ENCODE measurements around the gene CDON.

DNA sequence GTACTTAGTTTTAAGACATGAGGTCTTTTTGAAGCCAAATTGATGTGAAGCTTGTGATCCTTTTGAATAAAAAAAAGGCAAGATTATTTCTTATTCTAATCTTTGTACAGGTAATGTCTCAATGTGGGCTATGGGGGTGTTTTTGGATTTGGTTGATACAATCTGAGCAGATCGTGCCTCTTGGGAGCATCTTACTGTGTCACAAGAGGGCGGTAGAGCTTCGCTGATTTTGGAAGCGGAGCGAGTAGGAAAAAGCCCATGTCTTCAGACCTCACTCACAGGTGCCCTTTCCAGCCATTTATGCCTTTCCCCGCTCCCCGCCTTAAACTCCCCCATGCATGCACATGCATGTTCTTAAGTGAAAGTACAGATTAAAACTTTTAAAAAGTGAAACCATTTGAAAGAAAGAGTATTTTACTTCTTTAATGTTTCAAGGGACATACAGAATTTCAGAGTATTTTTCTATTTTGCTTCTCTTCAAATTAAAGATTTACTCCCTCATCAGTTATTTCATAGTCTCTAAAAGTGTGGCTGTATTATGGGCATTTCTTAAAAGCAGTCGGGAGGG lies 139.6 kb downstream of the CDON start:
- TF ChIP-seq, protein P1, sequence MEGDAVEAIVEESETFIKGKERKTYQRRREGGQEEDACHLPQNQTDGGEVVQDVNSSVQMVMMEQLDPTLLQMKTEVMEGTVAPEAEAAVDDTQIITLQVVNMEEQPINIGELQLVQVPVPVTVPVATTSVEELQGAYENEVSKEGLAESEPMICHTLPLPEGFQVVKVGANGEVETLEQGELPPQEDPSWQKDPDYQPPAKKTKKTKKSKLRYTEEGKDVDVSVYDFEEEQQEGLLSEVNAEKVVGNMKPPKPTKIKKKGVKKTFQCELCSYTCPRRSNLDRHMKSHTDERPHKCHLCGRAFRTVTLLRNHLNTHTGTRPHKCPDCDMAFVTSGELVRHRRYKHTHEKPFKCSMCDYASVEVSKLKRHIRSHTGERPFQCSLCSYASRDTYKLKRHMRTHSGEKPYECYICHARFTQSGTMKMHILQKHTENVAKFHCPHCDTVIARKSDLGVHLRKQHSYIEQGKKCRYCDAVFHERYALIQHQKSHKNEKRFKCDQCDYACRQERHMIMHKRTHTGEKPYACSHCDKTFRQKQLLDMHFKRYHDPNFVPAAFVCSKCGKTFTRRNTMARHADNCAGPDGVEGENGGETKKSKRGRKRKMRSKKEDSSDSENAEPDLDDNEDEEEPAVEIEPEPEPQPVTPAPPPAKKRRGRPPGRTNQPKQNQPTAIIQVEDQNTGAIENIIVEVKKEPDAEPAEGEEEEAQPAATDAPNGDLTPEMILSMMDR (IDR thresholded peaks at IDR 0.05; ENCODE audit: insufficient read depth, low read length, poor library complexity, severe bottlenecking): peak; percentile 34
- no peak for TF ChIP-seq EZH2phosphoT487 (conservative IDR thresholded peaks at IDR 0.05; ENCODE audit: low read length)

Measured in SU-DHL-6 (cell line).